ENCODE results near the gene ZBTB20.

ZBTB20 gene

DNA sequence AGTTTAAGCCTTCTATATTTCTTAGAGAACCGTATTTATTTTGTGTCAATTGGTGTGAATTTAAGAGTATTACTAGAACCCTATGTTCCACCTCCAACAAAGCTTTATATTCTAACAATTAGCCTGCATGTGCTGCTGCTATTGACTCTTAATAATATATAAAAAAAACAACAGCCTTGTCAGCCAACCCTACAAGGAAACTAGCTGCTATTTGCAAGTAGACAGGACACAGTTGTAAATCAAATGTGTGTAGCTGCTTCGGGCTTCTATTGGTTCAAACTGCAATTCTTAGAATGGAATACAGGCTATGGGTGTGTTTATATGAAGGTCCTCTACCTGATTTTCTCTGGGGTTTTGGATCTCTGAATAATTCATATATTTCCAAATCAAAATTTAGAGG is 60.7 kb downstream of the ZBTB20 start:
- no peak for DNase-seq

GRCh38 chr3:115085197-115085865 is 61.8 kb downstream of the ZBTB20 start:
- no peak for DNase-seq

DNA sequence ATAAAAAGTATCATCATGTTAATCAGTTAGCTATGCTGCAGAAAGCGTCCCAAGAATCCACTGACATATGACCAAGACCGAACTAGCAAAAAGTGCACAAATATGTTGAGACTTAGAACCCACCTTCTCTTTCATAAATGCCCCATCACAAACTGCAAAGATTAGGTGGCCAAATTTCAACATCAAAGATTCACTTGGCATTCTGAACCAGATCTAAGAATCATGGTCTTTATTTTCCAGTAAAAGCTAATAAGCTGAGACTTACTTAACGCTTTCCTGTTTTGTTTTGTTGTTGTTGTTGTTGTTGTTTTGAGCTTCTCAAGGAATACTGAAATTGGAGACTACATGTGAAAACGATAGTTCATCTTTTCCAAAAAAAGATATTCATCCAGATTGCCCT is 62.4 kb downstream of the ZBTB20 start:
- DNase-seq, result no peak

DNA sequence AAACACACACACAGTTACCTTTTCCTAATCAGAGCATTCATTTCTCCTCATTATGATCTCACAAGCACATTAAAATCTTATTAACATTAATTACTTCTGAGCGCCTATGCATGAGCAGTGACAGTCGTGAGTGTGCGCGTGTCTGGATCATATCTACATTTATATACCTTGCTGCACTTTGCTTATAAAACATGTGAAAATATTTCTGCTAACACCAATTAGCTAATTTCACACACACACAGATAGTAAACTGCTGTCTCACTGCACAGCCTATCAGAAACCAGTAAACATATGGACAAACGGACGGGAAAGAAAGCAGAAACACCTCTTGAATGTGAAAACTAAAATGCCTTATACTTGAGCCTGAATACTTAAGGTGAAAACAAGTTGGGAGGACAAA is 64.8 kb downstream of the ZBTB20 start:
- DNase-seq, result no peak

DNA sequence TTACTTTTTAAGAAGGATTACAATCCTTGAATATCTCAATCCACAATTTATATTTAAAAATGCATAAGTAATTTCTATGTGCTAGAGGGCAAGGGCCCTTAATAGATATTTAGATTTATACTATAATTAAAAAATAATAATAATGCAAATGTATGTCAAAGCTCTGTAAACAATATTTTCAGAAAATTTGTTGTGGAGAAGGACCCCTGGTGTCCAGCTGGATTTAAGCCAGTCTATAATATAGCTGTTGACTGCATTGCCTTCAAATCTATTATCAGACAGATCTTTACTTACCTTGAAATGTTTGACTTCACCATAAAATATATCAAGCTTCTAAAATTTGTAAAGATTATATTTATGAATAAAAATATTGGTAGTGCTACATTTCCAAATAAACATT is 65.6 kb downstream of the ZBTB20 start:
- DNase-seq, result no peak

DNA sequence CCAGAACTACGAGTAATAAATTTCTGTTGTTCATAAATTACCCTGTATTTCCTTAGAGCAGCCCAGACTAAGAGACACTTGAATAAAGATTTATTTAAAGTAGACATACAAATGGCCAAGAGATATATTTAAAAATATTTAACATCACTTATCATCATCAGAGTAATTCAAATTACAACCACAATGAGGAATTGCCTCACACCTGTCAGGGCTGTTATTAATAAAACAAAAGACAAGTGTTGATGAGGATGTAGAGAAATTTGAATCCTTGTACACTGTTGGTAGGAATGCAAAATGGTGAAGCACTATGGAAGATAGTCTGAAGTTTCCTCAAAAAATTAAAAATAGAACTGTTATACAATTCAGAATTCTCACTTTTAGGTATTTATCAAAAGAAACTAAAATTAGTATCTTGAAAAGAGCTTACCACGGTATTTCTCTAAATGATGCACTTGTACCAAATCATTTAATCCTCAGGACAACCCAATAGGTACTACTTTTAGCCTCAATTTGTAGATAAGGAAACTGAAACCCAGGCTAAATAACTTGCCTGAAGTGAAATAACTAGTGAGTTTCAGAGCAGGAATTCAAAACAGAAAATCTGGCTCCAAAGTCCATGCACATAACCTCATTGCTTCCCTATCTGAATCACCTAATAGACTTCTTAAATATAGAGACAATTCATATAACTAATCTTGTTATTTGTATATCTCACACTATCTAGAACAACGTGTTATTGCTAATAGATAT is 69.4 kb downstream of the ZBTB20 start:
- DNase-seq, result no peak

DNA sequence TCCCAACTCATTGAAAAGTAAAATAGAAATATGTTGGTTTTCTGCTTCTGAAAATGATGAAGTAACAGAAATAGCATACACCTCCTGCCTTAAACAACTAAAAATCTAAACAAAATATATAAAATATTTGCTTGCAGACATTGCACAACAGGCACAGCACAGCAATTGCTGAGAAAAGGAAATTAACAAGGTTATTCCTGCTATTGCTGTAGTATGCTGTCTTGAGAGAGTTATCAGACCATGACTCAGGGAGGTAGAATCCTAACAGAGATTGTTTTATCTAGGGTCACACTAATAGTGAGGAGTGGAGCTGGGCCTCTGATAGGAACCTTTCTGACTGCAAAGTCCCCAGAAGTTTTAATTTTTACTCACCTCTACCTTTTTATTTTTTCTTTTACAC is 72.6 kb downstream of the ZBTB20 start:
- DNase-seq, result no peak

GRCh38 chr3:115072265-115073021 is 74.6 kb downstream of the ZBTB20 start:
- DNase-seq, result no peak

DNA sequence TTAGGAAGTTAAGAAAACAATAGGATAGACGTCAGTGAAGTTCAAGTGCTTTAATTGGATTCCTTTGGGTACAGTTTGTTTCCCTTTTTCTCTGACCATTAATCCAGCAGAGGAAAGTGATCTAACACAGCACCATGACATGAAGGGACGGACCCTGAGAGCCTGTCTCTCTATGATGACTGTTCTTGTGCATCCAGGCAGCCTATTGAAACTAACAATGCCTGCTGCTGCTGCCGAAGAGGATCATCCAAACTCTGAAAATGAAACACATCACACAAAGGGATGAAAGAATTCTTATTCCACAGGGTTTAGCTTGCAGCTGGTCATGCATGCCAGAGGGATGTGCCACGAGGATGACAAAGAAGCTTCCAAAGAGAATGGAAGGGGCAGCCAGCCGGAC is 75.5 kb downstream of the ZBTB20 start:
- DNase-seq, result no peak

- DNase-seq, result no peak
These were observed 75.9 kb downstream of the ZBTB20 start for GRCh38 chr3:115071166-115071565.

- no peak for DNase-seq
These were observed 78.3 kb downstream of the ZBTB20 start for GRCh38 chr3:115068799-115069198.

DNA sequence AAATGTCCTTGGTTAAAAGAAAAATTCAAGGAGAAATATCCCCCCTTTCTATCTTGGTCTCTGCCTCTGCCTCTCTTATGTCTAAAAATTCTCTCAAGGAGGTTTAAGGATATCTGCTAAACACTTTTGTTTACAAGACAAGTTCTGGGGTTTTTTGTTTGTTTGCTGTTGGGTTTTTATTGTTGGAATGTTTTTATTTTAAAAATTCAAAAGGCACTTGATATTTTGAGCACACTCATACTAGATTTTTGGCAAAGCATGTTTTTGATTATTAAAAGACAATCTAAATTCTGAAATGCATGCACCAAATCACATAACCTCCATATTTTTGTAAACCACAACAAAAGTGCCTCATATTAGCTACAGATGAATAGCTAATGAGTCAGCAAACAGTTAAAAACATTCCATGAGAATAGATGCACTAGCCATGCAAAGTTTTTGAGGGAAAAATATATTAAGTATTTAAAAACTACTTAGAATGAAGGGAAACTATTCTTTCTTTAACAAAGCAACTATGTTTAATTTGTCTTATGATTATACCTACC is 84.6 kb downstream of the ZBTB20 start:
- DNase-seq, result no peak

DNA sequence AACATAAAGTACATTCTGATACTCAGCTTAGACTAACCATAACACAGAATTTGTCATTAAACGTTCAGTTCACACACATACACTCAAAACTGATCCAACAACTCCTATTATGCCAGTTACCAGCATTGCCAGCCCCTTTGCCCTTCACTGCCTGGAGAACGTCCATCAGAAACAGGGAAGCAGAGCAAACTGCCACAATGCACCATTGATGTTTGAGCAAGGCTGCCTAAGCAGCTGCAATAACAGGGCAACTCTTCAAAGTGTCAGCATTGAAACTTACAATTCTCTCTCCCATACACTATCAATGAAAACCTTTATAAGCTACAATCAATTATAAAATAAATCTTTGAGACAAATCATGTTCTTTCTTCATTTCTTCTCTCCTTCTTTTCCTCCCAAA is 85.1 kb downstream of the ZBTB20 start:
- DNase-seq, result no peak

GRCh38 chr3:115052906-115053305 is 94.2 kb downstream of the ZBTB20 start:
- no peak for DNase-seq

DNA sequence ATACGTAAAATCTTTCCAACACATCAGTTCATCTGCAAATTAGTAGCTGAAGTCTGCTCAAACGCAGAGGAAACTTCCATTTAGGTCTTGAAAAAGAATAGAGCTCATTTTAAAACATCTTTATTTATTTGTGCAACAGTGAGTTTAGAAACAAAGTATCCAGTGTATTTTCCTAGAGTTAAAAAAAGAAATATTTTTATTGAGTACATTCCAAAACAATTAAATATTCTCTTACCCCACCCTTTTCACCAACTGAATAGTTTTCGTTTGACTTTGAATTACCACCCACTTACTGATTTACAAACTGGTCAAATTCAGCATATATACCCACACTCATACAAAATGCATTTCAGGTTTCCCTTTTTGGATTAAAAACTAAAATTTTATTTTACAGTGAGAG is 104.7 kb downstream of the ZBTB20 start:
- no peak for DNase-seq

DNA sequence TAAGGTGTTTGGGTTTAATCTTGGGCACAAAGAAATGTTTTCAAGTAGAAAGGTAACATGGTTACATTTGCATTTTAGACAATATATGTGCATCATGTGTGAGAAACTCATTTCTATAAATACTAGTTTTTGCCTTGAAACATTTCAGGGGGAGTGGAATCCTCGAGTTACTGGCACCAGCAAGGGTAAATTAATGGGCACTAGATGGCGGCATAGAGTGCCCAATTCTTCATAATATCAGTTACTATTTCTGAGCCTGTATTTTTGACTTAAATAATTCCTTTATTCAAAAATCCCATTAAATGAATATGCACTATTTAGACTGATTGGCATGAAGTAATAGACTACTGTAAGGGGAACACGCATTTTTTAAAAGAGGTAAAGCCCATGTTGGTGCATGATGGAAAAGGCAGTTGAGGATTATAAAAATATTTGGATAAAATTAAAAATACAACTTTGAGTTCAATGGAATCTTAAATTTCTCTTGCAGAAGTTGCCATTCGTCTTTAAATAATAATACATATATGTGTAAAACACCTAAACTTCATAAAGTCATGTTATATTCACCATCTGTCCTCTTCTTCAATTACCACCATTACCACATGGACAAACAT is 106.3 kb downstream of the ZBTB20 start:
- peak; percentile 18 for DNase-seq

DNA sequence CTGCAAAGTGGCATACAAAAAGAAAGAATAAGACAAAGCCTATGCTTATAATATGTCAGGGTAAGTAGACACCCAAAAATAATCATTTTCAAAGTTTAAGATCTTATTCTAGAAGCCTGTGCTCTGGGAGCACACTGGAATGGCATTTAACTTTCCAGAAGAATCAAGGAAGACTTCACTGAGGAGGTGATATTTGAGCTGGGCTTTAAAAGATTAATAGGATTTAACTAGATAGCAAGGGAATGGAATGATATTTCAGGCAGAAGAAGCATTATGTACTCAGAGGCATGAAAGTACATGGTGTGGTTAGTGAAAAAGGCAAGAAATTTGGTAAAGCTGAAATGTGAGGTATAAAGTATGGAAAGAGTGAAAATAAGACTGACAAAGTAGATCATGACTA is 106.8 kb downstream of the ZBTB20 start:
- no peak for DNase-seq

- no peak for DNase-seq
These were observed 108.3 kb downstream of the ZBTB20 start for GRCh38 chr3:115038817-115039216.

- DNase-seq, result no peak
These were observed 124.2 kb downstream of the ZBTB20 start for GRCh38 chr3:115022835-115023398.

DNA sequence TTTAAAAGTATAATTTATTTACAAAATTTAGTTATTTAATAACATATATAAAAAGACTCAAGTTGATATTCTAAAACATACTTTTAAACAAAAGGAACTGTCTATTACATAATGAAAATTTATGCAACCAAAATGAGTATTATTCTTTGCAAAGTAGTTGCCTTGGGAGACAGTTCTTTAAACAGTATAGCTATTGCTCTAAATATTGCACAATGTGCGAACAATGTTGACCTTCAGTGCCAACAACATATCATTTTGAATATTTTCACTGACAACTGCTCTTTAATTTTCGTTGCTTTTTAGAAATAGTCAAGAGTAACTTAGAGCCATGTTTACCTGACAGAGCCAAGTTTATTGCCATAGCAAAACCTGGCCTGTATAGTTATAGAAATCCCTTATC is 124.9 kb downstream of the ZBTB20 start:
- DNase-seq, result no peak

GRCh38 chr3:115021061-115021460 is 126.0 kb downstream of the ZBTB20 start:
- no peak for DNase-seq

DNA sequence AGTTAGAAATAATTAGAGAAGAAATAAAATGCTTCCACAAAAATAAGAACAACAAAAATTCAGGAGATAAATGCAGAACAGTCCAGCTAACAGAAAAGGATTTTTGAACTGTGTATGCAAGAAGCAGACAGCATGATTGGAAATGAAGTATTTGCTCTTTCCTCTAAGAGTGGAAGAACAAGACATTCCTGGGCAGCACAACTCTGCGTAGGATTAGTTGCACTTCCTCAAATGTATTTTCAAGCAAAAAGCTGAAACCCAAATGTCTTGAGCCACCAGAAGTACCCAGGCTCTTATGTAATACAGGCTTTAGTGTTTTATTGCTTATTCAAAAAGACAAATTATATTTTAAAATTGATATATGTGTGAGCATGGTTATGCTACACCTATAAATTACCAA is 127.2 kb downstream of the ZBTB20 start:
- no peak for DNase-seq

GRCh38 chr3:115018694-115019093 is 128.4 kb downstream of the ZBTB20 start:
- no peak for DNase-seq

All from activated T-cell treated with anti-CD3 and anti-CD28 coated beads for 4 hours (primary cell).